Superior temporal gyrus (tissue), 1 donor: ENCODE results near the gene RALA.

Source experiments
- DNase-seq: peaks from one replicate; pipeline ENCODE4 v3.0.0-alpha.2; 2016; ENCODE audit errors: extremely low spot score

RALA gene

GRCh38 chr7:39613577-39613976 lies 9.8 kb upstream of the RALA start:
- no peak for DNase-seq

GRCh38 chr7:39614299-39614698 lies 9.1 kb upstream of the RALA start:
- no peak for DNase-seq

- no peak for DNase-seq
These were observed 7.9 kb upstream of the RALA start for GRCh38 chr7:39615350-39615975.

- no peak for DNase-seq
These were observed 7.2 kb upstream of the RALA start for GRCh38 chr7:39616138-39616537.

GRCh38 chr7:39617005-39617404 lies 6.4 kb upstream of the RALA start:
- no peak for DNase-seq

- no peak for DNase-seq
These were observed 4.5 kb upstream of the RALA start for GRCh38 chr7:39618868-39619267.

GRCh38 chr7:39620486-39620885 lies 2.9 kb upstream of the RALA start:
- DNase-seq: no peak

- DNase-seq: no peak
These were observed 2.1 kb upstream of the RALA start for GRCh38 chr7:39621261-39621660.

GRCh38 chr7:39621784-39622411 lies 1.5 kb upstream of the RALA start:
- no peak for DNase-seq

GRCh38 chr7:39622609-39623008 lies 763 bp upstream of the RALA start:
- DNase-seq: peak; percentile 37

GRCh38 chr7:39623732-39624441 lies 515 bp downstream of the RALA start:
- no peak for DNase-seq

GRCh38 chr7:39624442-39624807 lies 1.1 kb downstream of the RALA start:
- peak; percentile 30 for DNase-seq

- no peak for DNase-seq
These were observed 1.7 kb downstream of the RALA start for GRCh38 chr7:39624935-39625694.

- no peak for DNase-seq
These were observed 8.4 kb downstream of the RALA start for GRCh38 chr7:39631736-39632308.

- no peak for DNase-seq
These were observed 10.4 kb downstream of the RALA start for GRCh38 chr7:39633563-39634477.

GRCh38 chr7:39634478-39634805 lies 11.1 kb downstream of the RALA start:
- DNase-seq: no peak

- no peak for DNase-seq
These were observed 14.0 kb downstream of the RALA start for GRCh38 chr7:39637400-39637799.

- no peak for DNase-seq
These were observed 14.7 kb downstream of the RALA start for GRCh38 chr7:39637963-39638485.

- DNase-seq: no peak
These were observed 19.5 kb downstream of the RALA start for GRCh38 chr7:39642896-39643295.

- DNase-seq: no peak
These were observed 20.8 kb downstream of the RALA start for GRCh38 chr7:39644170-39644569.
